Smooth muscle cell (in vitro differentiated cells): ENCODE measurements around the gene ZAR1. TPM values are rescaled to one million over a fixed set of nuclear protein-coding genes. Genes with fewer than 3 reads are reported as not detected.

Experiments used
- DNase-seq: peaks from one replicate; lab custom pipeline; 2025; ENCODE audit not compliant: unreplicated experiment; lab: John Stamatoyannopoulos, UW
- H2AFZ ChIP-seq: fragments of 200-600 bp; sonication (generic); 2 replicates; pipeline ENCODE4 v1.6.0; 2016; ENCODE audit warnings: antibody characterized with exemption, low read depth, mild to moderate bottlenecking
- H3F3A ChIP-seq: fragments of 200-600 bp; sonication (generic); 2 replicates; pipeline ENCODE4 v1.6.0; 2017; ENCODE audit warnings: antibody characterized with exemption, low read depth
- H3K27ac ChIP-seq: fragments of 200-600 bp; sonication (generic); 2 replicates; pipeline ENCODE4 v1.5.1; 2016; ENCODE audit warnings: low read depth, mild to moderate bottlenecking
- H3K27me3 ChIP-seq: fragments of 200-600 bp; sonication (generic); 2 replicates; pipeline ENCODE4 v1.6.1; 2016; ENCODE audit warnings: low read depth, mild to moderate bottlenecking
- H3K36me3 ChIP-seq: fragments of 200-600 bp; sonication (generic); 2 replicates; pipeline ENCODE4 v1.5.1; 2016; ENCODE audit warnings: low read depth
- H3K4me1 ChIP-seq: fragments of 200-600 bp; sonication (generic); 2 replicates; pipeline ENCODE4 v1.5.1; 2016; ENCODE audit warnings: low read depth
- H3K4me2 ChIP-seq: fragments of 200-600 bp; sonication (generic); 2 replicates; pipeline ENCODE4 v1.6.0; 2016; ENCODE audit warnings: mild to moderate bottlenecking
- H3K4me3 ChIP-seq: fragments of 200-600 bp; sonication (generic); 2 replicates; pipeline ENCODE4 v1.5.1; 2016; ENCODE audit warnings: mild to moderate bottlenecking
- H3K79me2 ChIP-seq: fragments of 200-600 bp; sonication (generic); 2 replicates; pipeline ENCODE4 v1.6.0; 2016; ENCODE audit warnings: low read depth, mild to moderate bottlenecking
- H3K9ac ChIP-seq: fragments of 200-600 bp; sonication (generic); 2 replicates; pipeline ENCODE4 v1.6.0; 2016; ENCODE audit warnings: low read depth
- H3K9me3 ChIP-seq: fragments of 200-600 bp; sonication (generic); replicated peaks from 2 replicates; pipeline ENCODE4 v1.5.1; 2016; ENCODE audit warnings: low read depth
- H4K20me1 ChIP-seq: fragments of 200-600 bp; sonication (generic); 2 replicates; pipeline ENCODE4 v1.6.0; 2016; ENCODE audit warnings: low read depth
- WGBS: methylation state at CpG from one replicate; pipeline ENCODE4 v1.1.7; 2016; ENCODE audit warnings: low lambda C conversion rate; 5-methylcytosine and 5-hydroxymethylcytosine counted together
- polyA plus RNA-seq: library from polyadenylated mRNA; unstranded; fragments of >200 nt; fragmentation: Nextera tagmentation; extraction: Ambion mirVana; gene quantifications from 2 replicates; pipeline ENCODE4 v1.2.1, GENCODE V29; 2016
- total RNA-seq: library from RNA; depleted of rRNA; stranded (reverse); fragments of >200 nt; gene quantifications from 2 replicates; pipeline ENCODE4 v1.2.3, GENCODE V29; 2014
- TF ChIP-seq, protein P1 (sequence below): fragments of 200-600 bp; sonication (generic); IDR thresholded peaks from 2 replicates; pipeline ENCODE4 v1.5.1; 2017; ENCODE audit warnings: borderline replicate concordance, mild to moderate bottlenecking, antibody characterized with exemption; ENCODE audit not compliant: insufficient read depth, poor library complexity, severe bottlenecking

Gene ZAR1
- total and polyA plus RNA-seq, 2 experiments from 2014 or later = not detected

DNA sequence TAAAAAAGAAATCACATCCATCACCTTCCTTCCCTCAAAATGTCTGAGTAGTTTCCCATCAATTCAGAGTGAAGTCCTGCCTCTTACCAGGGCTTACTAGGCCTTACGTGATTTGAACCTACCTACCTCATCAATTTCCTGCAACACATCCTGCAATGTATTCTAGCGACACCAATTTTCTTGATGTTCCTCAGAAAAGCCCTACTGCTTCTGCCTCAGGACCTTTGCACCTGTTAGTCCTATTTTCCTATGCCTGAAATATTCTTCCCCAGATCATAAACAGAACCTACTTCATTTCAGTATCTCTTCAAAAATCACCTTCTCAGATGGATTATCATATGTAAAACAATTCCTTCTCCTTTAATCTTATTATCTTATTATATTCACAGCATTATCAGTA, 52.8 kb downstream of the ZAR1 start:
- no peaks in the 10 kb centered on the region for H4K20me1 ChIP-seq
- H3K4me1 ChIP-seq = no peaks in the 10 kb centered on the region
- H3K4me3 ChIP-seq = no peak overlapping the region
- TF ChIP-seq, protein P1, sequence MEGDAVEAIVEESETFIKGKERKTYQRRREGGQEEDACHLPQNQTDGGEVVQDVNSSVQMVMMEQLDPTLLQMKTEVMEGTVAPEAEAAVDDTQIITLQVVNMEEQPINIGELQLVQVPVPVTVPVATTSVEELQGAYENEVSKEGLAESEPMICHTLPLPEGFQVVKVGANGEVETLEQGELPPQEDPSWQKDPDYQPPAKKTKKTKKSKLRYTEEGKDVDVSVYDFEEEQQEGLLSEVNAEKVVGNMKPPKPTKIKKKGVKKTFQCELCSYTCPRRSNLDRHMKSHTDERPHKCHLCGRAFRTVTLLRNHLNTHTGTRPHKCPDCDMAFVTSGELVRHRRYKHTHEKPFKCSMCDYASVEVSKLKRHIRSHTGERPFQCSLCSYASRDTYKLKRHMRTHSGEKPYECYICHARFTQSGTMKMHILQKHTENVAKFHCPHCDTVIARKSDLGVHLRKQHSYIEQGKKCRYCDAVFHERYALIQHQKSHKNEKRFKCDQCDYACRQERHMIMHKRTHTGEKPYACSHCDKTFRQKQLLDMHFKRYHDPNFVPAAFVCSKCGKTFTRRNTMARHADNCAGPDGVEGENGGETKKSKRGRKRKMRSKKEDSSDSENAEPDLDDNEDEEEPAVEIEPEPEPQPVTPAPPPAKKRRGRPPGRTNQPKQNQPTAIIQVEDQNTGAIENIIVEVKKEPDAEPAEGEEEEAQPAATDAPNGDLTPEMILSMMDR = no peak
- H3K9ac ChIP-seq = no peak overlapping the region
- peaks cover 34% of the 10 kb centered on the region for H3K36me3 ChIP-seq
- no peaks in the 10 kb centered on the region for H3K9me3 ChIP-seq
- H3K27me3 ChIP-seq = no peaks in the 10 kb centered on the region
- no peak overlapping the region for H3K4me2 ChIP-seq
- no peaks in the 10 kb centered on the region for H3K79me2 ChIP-seq
- no peaks in the 10 kb centered on the region for H3F3A ChIP-seq
- H2AFZ ChIP-seq = no peak overlapping the region
- 98% methylated on average over 2 of the region's 2 CpGs for WGBS
- H3K27ac ChIP-seq = no peak overlapping the region
- DNase-seq = no peak

DNA sequence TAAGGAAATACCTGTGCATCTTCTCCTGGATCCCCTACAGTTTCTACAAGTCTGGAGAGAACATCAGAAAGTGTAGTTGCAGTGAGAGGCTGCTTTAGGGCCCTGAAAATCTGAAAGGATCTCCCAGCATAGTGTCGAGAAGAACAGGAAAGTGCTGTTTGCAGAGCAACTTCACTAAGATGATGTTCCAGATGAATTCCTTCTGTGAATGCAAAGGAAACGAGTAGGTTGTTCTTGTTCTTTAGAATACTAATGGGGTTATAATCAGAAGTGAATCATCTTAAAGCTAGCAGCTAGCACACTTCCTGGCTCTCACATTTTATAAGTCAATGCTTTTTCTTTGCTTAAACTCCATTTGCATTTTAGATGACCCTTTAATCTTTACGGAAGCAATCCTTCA, 53.7 kb downstream of the ZAR1 start:
- Histone ChIP-seq H3K4me1 (no peaks in the 10 kb centered on the region), H3K36me3 (peaks cover 38% of the 10 kb centered on the region), H3K27ac (no peak overlapping the region), H3F3A (no peaks in the 10 kb centered on the region), H3K79me2 (no peaks in the 10 kb centered on the region), H3K9ac (no peak overlapping the region), H3K4me3 (no peak overlapping the region), H2AFZ (no peak overlapping the region), H3K27me3 (no peaks in the 10 kb centered on the region), H3K9me3 (no peaks in the 10 kb centered on the region), H4K20me1 (no peaks in the 10 kb centered on the region), H3K4me2 (no peak overlapping the region)
- DNase-seq = no peak
- TF ChIP-seq, protein P1 = no peak
- WGBS = 69% methylated on average over 3 of the region's 3 CpGs

Other genes starting within 250 kb of the ZAR1 start
- gene TEC, start 220.4 kb upstream of the ZAR1 start, total RNA-seq = 0.67 and 1.8 TPM in 2 replicates
- gene TEC, start 220.4 kb upstream of the ZAR1 start, polyA plus RNA-seq = 0.14 TPM in 1 of 2 replicates, not detected in the other
- gene SLAIN2, start 148.7 kb upstream of the ZAR1 start, total RNA-seq = 113 and 143 TPM in 2 replicates
- 43.7 and 46.4 TPM in 2 replicates for gene SLAIN2, start 148.7 kb upstream of the ZAR1 start, polyA plus RNA-seq
- 0.67 TPM in 1 of 2 replicates, not detected in the other for gene SLC10A4, start 6.9 kb upstream of the ZAR1 start, total RNA-seq
- gene SLC10A4, start 6.9 kb upstream of the ZAR1 start, polyA plus RNA-seq = 0.08 TPM in 1 of 2 replicates, not detected in the other